Sigmoid colon (tissue), 4 donors: Measurements from ENCODE around the gene P2RY14.

Experiments used
- POLR2AphosphoS5 ChIP-seq, 4 donors: sonication (generic); formaldehyde crosslinking; IDR thresholded peaks; one replicate each; pipeline ENCODE4 v1.6.1; 2017; ENCODE audit warnings: antibody characterized with exemption in 4 of 4
- TF ChIP-seq, protein P1 (sequence below), 4 experiments: fragments of 450-650 bp in 3 of 4; fragments of 200-600 bp in 1 of 4; IDR thresholded peaks; one replicate each; pipeline ENCODE4 v1.5.1; 2016 to 2019; ENCODE audit warnings: antibody characterized with exemption in 4 of 4, mild to moderate bottlenecking in 3 of 4, moderate library complexity in 2 of 4

DNA sequence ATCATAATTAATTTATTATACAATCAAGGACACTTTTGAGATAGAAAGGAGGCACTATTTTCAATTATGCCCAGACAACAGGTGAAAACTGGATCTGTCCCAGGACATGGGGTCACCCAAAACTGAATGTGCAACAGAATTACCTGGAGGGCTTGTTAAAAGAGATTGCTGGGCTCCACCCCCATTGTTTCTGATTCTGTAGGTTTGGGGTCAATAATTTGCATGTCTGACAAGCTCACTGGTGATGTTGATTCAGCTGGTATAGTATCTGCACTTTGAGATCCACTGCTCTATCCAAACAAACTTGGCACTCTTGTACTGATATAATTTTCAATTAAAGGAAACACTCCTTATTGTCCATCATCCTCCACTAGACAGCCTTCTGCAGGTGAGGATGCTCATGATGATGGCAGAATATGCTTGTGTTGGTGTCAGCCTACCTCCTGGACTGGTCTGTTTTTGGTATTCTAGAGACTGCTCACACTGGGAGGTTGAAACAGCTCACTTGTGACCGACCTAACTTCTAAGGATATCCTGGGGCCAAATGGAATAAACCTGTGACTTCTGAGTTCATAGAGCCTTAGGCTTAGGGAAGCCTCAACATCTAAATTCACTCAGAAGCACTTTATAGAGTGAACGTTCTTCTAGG lies 2.2 kb downstream of the P2RY14 start:
- no peak for TF ChIP-seq POLR2AphosphoS5 (IDR thresholded peaks at IDR 0.05)
- TF ChIP-seq, protein P1, sequence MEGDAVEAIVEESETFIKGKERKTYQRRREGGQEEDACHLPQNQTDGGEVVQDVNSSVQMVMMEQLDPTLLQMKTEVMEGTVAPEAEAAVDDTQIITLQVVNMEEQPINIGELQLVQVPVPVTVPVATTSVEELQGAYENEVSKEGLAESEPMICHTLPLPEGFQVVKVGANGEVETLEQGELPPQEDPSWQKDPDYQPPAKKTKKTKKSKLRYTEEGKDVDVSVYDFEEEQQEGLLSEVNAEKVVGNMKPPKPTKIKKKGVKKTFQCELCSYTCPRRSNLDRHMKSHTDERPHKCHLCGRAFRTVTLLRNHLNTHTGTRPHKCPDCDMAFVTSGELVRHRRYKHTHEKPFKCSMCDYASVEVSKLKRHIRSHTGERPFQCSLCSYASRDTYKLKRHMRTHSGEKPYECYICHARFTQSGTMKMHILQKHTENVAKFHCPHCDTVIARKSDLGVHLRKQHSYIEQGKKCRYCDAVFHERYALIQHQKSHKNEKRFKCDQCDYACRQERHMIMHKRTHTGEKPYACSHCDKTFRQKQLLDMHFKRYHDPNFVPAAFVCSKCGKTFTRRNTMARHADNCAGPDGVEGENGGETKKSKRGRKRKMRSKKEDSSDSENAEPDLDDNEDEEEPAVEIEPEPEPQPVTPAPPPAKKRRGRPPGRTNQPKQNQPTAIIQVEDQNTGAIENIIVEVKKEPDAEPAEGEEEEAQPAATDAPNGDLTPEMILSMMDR (IDR thresholded peaks at IDR 0.05), result no peak
